Fibroblast of mammary gland (primary cell): ENCODE results near the gene P2RY2.

Experiments
- DNase-seq: peaks from one replicate; pipeline ENCODE4 v3.0.0-alpha.2; 2010; ENCODE audit warnings: low read depth
- H3K4me3 ChIP-seq: 2 replicates; pipeline ENCODE4 v1.5.1; 2011; ENCODE audit warnings: low read depth, mild to moderate bottlenecking, low read length, moderate library complexity; ENCODE audit not compliant: control insufficient read depth
- CTCF ChIP-seq: conservative IDR thresholded peaks from 2 replicates; pipeline ENCODE4 v1.5.1; 2011; ENCODE audit warnings: low read depth, low read length, inconsistent platforms; ENCODE audit not compliant: control insufficient read depth, insufficient read depth

Gene P2RY2

GRCh38 chr11:73218830-73219215 is 742 bp downstream of the P2RY2 start:
- H3K4me3 ChIP-seq = no peak overlapping the region
- no peak for DNase-seq
- no peak for TF ChIP-seq CTCF

GRCh38 chr11:73219396-73220285 is 1.6 kb downstream of the P2RY2 start:
- DNase-seq = no peak
- no peak overlapping the region for H3K4me3 ChIP-seq
- TF ChIP-seq CTCF = no peak

- no peak overlapping the region for H3K4me3 ChIP-seq
- no peak for TF ChIP-seq CTCF
- no peak for DNase-seq
These were observed 3.4 kb downstream of the P2RY2 start for GRCh38 chr11:73221451-73221850.

GRCh38 chr11:73221996-73222395 is 3.9 kb downstream of the P2RY2 start:
- no peak for TF ChIP-seq CTCF

GRCh38 chr11:73223998-73224730 is 6.1 kb downstream of the P2RY2 start:
- H3K4me3 ChIP-seq = no peak overlapping the region
- DNase-seq = no peak
- no peak for TF ChIP-seq CTCF

More at GRCh38 chr11:73221996-73222395, 3.9 kb downstream of the P2RY2 start:
- H3K4me3 ChIP-seq = no peak overlapping the region
- no peak for DNase-seq

GRCh38 chr11:73225001-73225686 is 7.1 kb downstream of the P2RY2 start:
- TF ChIP-seq CTCF = no peak
- H3K4me3 ChIP-seq = no peak overlapping the region
- DNase-seq = no peak
